ENCODE measurements around the gene ITM2C. TPM values are rescaled to one million over a fixed set of nuclear protein-coding genes. Genes with fewer than 3 reads are reported as not detected.

The ITM2C gene
- polyA plus RNA-seq, 4 donors = 325 to 928 (median 914) TPM

GRCh38 chr2:230904856-230905447, 40.2 kb downstream of the ITM2C start:
- DNase-seq (ENCODE audit: low read depth in 4 of 4, low spot score in 3 of 4) = no peak

GRCh38 chr2:230905448-230906421, 41.0 kb downstream of the ITM2C start:
- DNase-seq (ENCODE audit: low read depth in 4 of 4, low spot score in 3 of 4) = no peak

GRCh38 chr2:230906471-230907230, 41.9 kb downstream of the ITM2C start:
- DNase-seq (ENCODE audit: low read depth in 4 of 4, low spot score in 3 of 4) = no peak

GRCh38 chr2:230907361-230908091, 42.8 kb downstream of the ITM2C start:
- no peak for DNase-seq (ENCODE audit: low read depth in 4 of 4, low spot score in 3 of 4)

GRCh38 chr2:230908092-230908594, 43.4 kb downstream of the ITM2C start:
- peak in 1 of 4 donors; percentile 39 for DNase-seq (ENCODE audit: low read depth in 4 of 4, low spot score in 3 of 4)

GRCh38 chr2:230908595-230909191, 44.0 kb downstream of the ITM2C start:
- peak in 3 of 4 donors; percentile 46 to 73 (median 49) for DNase-seq (ENCODE audit: low read depth in 4 of 4, low spot score in 3 of 4)

GRCh38 chr2:230909841-230910545, 45.3 kb downstream of the ITM2C start:
- no peak for DNase-seq (ENCODE audit: low read depth in 4 of 4, low spot score in 3 of 4)

GRCh38 chr2:230910546-230911177, 45.9 kb downstream of the ITM2C start:
- DNase-seq (ENCODE audit: low read depth in 4 of 4, low spot score in 3 of 4) = no peak

GRCh38 chr2:230912046-230912445, 47.3 kb downstream of the ITM2C start:
- no peak for DNase-seq (ENCODE audit: low read depth in 4 of 4, low spot score in 3 of 4)

GRCh38 chr2:230912724-230913123, 48.0 kb downstream of the ITM2C start:
- no peak for DNase-seq (ENCODE audit: low read depth in 4 of 4, low spot score in 3 of 4)

- DNase-seq (ENCODE audit: low read depth in 4 of 4, low spot score in 3 of 4) = no peak
These were observed 48.8 kb downstream of the ITM2C start for GRCh38 chr2:230913406-230914143.

GRCh38 chr2:230914886-230915285, 50.1 kb downstream of the ITM2C start:
- DNase-seq (ENCODE audit: low read depth in 4 of 4, low spot score in 3 of 4) = no peak

GRCh38 chr2:230915319-230915718, 50.6 kb downstream of the ITM2C start:
- DNase-seq (ENCODE audit: low read depth in 4 of 4, low spot score in 3 of 4) = no peak

GRCh38 chr2:230916218-230916617, 51.5 kb downstream of the ITM2C start:
- no peak for DNase-seq (ENCODE audit: low read depth in 4 of 4, low spot score in 3 of 4)

GRCh38 chr2:230919240-230919639, 54.5 kb downstream of the ITM2C start:
- no peak for DNase-seq (ENCODE audit: low read depth in 4 of 4, low spot score in 3 of 4)

- no peak for DNase-seq (ENCODE audit: low read depth in 4 of 4, low spot score in 3 of 4)
These were observed 54.9 kb downstream of the ITM2C start for GRCh38 chr2:230919681-230920080.

- no peak for DNase-seq (ENCODE audit: low read depth in 4 of 4, low spot score in 3 of 4)
These were observed 55.4 kb downstream of the ITM2C start for GRCh38 chr2:230920167-230920566.

Data from left renal pelvis (tissue), 4 donors.